HuH-7 (cell line): ENCODE results near the gene WASF3.
"Not testable (repeated sequence)": the region's sequence is repeated elsewhere in the genome, so short reads cannot be mapped to it uniquely, and the experiment has no call there.

Experiments
- DNase-seq: peaks from one replicate; pipeline ENCODE4 v3.0.0; 2011; ENCODE audit warnings: low spot score

WASF3 gene

DNA sequence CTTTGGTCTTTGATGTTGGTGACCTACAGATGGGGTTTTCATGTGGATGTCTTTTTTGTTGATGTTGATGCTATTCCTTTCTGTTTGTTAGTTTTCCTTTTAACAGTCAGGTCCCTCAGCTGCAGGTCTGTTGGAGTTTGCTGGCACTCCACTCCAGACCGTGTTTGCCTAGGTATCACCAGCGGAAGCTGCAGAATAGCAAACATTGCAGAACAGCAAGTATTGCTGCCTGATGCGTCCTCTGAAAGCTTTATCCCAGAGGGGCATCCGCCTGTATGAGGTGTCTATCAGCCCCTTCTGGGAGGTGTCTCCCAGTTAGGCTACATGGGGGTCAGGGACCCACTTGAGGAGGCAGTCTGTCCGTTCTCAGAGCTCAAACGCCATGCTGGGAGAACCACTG lies 78.2 kb downstream of the WASF3 start:
- not testable (repeated sequence) for DNase-seq

- not testable (repeated sequence) for DNase-seq
Observed at GRCh38 chr13:26636073-26636472, 78.6 kb downstream of the WASF3 start.

DNA sequence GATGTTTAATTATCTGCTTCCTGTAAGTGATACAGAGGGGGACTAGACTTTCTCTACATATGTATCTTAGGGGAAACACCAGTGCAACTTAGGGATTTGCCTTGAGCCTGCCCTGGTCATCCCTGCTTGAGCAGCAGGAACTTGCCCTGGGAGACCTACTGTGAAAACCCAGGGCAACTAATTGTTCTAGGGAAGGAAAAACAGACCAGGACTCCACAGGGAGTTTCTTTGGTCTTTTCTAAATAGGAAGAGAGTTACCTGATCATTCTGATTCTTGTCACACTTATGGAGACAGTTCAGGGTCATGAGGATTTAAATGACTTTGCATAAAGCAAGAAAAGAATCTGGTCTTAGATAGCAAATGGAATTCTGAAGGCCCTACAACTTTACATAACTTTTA lies 89.1 kb downstream of the WASF3 start:
- no peak for DNase-seq

DNA sequence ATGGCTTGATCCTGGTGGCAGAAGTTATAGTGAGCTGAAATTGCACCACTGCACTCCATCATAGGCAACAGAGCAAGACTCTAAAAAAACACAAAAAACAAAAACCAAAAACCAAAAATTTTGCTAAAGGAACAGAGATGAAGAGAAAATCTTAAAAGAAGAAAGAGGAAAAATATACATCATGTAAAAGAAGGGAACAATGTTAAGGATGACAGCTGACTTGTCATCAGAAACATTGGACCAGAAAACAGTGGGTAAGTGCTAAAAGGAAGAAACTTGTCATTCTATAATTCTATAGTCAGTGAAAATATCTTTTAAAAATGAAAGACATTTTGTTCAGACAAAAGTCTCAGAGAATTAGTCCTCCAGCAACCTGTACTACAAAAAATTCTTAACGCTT lies 93.8 kb downstream of the WASF3 start:
- DNase-seq = no peak

DNA sequence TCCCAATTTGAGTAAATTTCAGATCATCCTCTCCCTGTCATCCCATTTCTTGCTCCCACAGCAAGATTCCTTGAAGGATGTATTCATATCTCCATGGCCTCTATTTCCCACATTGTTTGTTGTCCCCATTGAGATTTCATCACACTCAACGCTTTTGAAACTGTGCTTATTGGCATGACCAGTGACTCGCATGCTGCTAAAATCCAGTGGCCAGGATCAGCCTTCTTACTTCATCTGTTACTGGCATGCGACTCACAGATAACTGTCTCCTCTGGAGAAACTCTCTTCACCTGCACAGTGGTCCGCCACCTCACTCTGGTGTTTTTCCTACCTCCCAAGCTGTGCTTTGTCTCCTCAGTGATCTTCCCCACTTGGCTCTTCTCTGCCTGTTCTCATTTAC lies 95.8 kb downstream of the WASF3 start:
- DNase-seq = no peak

DNA sequence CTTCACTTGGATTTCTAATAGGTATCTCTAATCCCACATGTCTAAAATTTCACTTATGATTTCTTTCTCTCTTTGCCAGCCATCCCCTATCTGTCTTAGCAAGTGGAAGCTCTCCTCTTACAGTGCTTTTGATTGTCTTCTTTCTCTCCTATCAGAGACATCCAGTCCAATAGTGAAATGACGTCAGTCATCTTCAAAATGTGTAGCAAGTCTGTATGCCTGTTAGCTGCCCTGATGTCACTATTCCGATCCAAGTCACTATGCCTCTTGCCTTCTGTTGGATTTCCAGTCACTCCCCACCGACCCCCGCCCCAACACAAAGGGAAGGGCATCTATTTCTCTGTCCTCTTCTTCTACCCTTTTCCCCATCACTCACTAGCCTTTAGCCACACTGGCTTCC lies 96.4 kb downstream of the WASF3 start:
- no peak for DNase-seq

- no peak for DNase-seq
Observed at GRCh38 chr13:26656919-26657318, 99.4 kb downstream of the WASF3 start.

DNA sequence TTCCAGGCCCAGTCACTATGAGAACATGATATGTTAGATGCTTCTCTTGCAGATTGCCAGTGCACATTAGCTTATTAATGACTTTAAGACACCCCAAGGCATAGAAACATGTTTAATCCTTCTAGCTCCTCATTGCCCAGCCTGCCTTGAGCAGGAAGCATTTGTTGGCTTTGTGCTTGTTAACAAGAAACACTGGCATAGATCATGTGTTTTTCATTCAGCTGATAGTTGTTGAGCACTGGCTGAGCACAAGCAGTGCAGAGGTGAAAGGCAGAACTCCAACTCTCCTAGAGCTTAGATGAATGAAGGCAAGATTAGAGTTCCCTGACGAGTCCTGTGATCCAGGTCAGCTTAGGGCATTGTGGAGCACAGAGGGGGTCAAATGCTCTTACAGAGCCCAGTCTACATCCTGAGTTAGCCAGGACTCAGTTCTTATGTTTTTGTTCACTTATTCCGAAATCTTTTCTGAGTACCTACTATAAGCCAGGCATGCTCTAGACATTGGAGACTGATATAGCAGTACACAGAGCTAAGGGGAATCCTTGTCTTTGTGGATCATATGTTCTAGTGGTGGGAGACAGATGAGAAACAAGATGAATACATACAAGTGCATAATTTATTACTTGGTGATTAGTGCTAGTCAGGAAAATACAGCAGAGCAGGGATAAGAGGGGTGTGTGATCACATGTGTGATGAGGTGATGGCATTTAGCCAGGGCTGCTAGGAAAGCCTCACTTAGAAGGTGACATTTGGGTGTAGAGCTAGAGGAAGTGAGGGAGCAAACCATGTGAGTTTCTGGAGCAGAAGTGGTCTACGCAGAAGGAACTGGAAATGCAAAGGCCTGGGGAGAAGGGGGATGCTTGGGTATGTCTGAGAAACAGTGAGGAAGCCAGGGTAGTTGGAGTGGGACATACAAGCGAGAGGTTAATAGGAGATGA lies 101.2 kb downstream of the WASF3 start:
- DNase-seq = no peak

GRCh38 chr13:26660185-26660584 lies 102.7 kb downstream of the WASF3 start:
- DNase-seq = no peak

GRCh38 chr13:26660766-26661165 lies 103.3 kb downstream of the WASF3 start:
- no peak for DNase-seq

DNA sequence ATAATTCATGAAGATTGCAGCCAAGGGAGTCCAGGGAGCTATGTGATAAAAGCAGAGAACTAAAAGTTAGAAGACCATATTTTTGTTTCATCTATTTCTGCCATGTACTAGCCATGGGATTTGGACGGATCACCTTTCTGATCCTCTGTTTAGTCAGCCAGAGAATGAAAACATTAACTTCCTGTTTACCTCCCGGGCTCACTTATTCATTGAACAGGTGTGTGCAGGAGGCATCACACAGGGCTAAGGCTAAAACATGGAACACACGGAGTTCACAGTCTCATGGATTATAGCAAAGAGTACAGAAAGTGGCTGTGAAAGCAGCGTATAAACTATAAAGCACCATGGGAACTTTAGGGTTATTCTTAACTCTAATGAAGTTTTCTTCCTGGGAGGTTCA lies 106.3 kb downstream of the WASF3 start:
- DNase-seq = no peak

DNA sequence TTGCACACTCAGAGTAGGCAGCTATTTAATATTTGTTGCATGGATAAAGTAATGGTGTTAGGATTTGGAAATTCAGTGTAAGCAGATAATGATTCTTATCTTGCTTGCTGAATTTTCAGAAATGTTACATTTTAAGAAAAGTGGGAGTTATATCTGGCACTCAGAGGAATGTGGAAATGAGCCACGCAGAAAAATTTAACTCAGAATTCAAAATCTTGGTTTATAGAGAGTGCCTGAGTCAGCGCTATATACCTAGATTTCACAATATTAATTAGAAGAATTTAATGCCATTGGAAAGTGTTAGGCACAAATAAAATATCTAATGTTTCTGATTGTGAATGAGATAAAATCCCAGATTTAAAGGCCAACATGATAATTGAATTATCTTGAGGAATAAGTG lies 106.8 kb downstream of the WASF3 start:
- no peak for DNase-seq

- no peak for DNase-seq
Observed at GRCh38 chr13:26664876-26665275, 107.4 kb downstream of the WASF3 start.

- DNase-seq = no peak
Observed at GRCh38 chr13:26668357-26669146, 111.1 kb downstream of the WASF3 start.

DNA sequence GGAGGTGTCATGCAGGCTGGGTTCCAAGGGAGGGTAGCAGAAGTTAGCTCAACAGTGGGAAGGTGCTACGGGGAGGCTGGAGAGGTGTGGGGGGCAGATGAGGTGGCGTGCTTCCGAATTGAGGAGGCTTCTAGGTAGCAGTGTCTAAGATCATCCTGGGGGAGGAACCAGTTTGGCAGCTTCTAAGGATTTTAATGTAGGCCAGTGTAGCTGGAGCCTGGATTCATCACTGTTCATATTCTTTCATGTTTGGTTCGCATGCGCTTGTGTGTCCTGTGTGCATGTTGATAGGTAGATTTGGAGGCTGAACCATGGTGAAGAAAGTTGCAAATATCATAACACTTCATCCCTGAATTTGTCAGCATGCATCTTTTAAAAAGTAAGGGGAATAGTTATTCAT lies 116.4 kb downstream of the WASF3 start:
- DNase-seq = no peak

GRCh38 chr13:26677156-26677555 lies 119.7 kb downstream of the WASF3 start:
- no peak for DNase-seq

DNA sequence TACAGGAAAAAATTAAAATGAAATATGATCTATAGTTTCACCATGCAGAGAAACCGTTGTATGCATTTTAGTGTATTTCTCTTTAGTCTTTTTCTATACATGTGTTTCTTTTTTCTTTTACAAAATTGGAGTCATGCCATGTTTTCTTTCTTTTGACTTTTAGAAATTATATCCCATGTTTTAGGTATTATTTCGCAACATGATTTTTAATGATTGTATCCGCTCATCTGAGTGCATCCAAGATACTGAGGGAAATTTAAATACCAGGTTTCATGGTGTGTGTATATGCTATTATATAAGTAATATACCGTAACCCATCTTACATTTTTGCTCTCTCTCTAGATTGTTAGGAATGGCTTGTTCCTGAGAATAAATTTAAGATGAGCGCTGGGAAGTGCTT lies 120.8 kb downstream of the WASF3 start:
- DNase-seq = no peak

GRCh38 chr13:26678796-26679195 lies 121.3 kb downstream of the WASF3 start:
- DNase-seq = no peak

DNA sequence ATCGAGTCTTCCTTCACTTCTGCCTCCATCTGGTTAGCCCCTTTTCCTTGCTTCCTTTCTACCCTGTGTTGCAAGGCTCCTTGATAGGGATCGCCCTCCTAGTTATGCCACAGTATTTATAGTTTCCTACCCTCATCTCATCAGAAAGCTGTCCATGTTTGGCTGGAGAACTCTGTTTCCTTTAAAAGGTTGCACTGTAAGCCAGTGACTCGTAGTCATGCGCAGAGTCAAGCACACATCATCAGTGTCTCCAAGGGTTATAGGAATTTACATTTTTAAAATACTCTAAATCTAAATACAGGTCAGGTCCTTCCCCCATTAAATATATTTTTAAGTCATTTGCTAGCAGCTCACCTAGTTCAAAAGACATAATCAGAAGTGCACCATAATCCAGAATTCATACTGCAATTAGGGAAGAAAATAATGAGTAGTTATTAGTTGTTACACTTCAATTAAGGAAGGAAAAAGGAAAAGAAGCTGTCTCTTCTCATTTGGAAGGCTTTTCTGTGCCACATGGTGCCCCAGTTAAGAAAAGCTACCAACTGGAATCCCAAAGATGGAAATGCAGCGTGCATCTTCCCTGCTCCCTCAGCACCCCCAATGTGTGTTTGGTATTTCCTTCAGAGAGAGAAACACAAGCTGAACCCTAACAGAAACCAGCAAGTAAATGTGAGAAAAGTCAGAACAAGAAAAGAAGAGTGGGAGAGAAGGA lies 122.1 kb downstream of the WASF3 start:
- no peak for DNase-seq

DNA sequence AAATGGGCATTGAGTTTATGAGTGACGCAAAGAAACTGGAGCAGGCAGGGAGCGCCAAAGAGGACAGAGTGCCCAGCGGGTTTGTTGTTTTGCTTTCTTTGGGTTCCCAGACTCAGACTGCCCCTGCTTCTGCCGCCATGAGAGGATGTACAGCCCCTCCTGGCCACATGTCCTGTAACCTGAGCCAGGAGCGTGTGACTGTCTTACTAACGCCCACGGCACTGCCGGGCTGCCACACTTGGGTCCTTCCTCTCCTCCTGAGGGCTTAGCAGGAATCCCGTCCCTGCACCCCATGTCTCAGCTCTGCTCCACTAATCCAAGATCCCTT lies 122.6 kb downstream of the WASF3 start:
- no peak for DNase-seq

GRCh38 chr13:26680572-26680971 lies 123.1 kb downstream of the WASF3 start:
- no peak for DNase-seq

- no peak for DNase-seq
Observed at GRCh38 chr13:26681036-26681435, 123.6 kb downstream of the WASF3 start.

GRCh38 chr13:26682606-26683005 lies 125.1 kb downstream of the WASF3 start:
- no peak for DNase-seq
